ENCODE measurements around the gene LRMDA. TPM values are rescaled to one million over a fixed set of nuclear protein-coding genes. Genes with fewer than 3 reads are reported as not detected.

LRMDA gene
- total RNA-seq, 5 donors from 2014 or later (not counting 1 experiment from before 2014, with no cell fraction given), result 0.30 to 1.2 TPM; not detected in 3

- no peak for ATAC-seq (replicated peaks in 1 of 4)
- no peaks in the 10 kb centered on the region for H3K27me3 ChIP-seq (replicated peaks in 1 of 2; ENCODE audit: control insufficient read depth in 2 of 2, extremely low read depth in 1 of 2, insufficient read depth in 2 of 2, low read length in 1 of 2)
- Mint-ChIP-seq H3K36me3 (no peaks in the 10 kb centered on the region), H3K4me3 (no peak overlapping the region), H3K9me3 (no peaks in the 10 kb centered on the region), H3K4me1 (no peaks in the 10 kb centered on the region), H3K27ac (no peak overlapping the region), H3K27me3 (no peaks in the 10 kb centered on the region)
- WGBS (ENCODE audit: insufficient coverage), result no CpG with 5 or more reads among the region's 4 CpGs
- H3K27ac ChIP-seq (ENCODE audit: low read length), result no peak overlapping the region
- POLR2A ChIA-PET, result no interaction called here
- CTCF ChIA-PET, result no interaction called here
- no peaks in the 10 kb centered on the region for H3K36me3 ChIP-seq (ENCODE audit: control insufficient read depth in 2 of 2, extremely low read depth in 1 of 2, insufficient read depth in 1 of 2, low read length in 1 of 2)
- no peaks in the 10 kb centered on the region for H3K4me1 ChIP-seq (ENCODE audit: control insufficient read depth in 1 of 2, extremely low read depth in 1 of 2, insufficient read depth in 2 of 2, low read length in 2 of 2)
- DNase-seq, result no peak
- H3K4me3 ChIP-seq (ENCODE audit: control insufficient read depth in 1 of 2, extremely low read depth in 1 of 2, low read length in 1 of 2), result no peak overlapping the region
- H3K9me3 ChIP-seq, result no peaks in the 10 kb centered on the region
These were observed 434.2 kb downstream of the LRMDA start for GRCh38 chr10:75865413-75866299.

GRCh38 chr10:75866300-75866625 lies 434.8 kb downstream of the LRMDA start:
- Histone ChIP-seq H3K36me3 (ENCODE audit: control insufficient read depth in 2 of 2, extremely low read depth in 1 of 2, insufficient read depth in 1 of 2, low read length in 1 of 2) (no peaks in the 10 kb centered on the region), H3K9me3 (no peaks in the 10 kb centered on the region), H3K27ac (ENCODE audit: low read length) (no peak overlapping the region), H3K27me3 (replicated peaks in 1 of 2; ENCODE audit: control insufficient read depth in 2 of 2, extremely low read depth in 1 of 2, insufficient read depth in 2 of 2, low read length in 1 of 2) (no peaks in the 10 kb centered on the region), H3K4me1 (ENCODE audit: control insufficient read depth in 1 of 2, extremely low read depth in 1 of 2, insufficient read depth in 2 of 2, low read length in 2 of 2) (no peaks in the 10 kb centered on the region), H3K4me3 (ENCODE audit: control insufficient read depth in 1 of 2, extremely low read depth in 1 of 2, low read length in 1 of 2) (no peak overlapping the region)
- H3K4me3 Mint-ChIP-seq, result no peak overlapping the region
- no peak for DNase-seq
- no peaks in the 10 kb centered on the region for H3K27me3 Mint-ChIP-seq
- ChIA-PET CTCF (no interaction called here), POLR2A (no interaction called here)
- no peak for ATAC-seq (replicated peaks in 1 of 4)
- WGBS (ENCODE audit: insufficient coverage), result 58% methylated on average over 2 of the region's 2 CpGs
- H3K36me3 Mint-ChIP-seq, result no peaks in the 10 kb centered on the region
- no peak overlapping the region for H3K27ac Mint-ChIP-seq
- H3K4me1 Mint-ChIP-seq, result no peaks in the 10 kb centered on the region
- H3K9me3 Mint-ChIP-seq, result no peaks in the 10 kb centered on the region

- Mint-ChIP-seq H3K4me1 (no peaks in the 10 kb centered on the region), H3K27me3 (no peaks in the 10 kb centered on the region), H3K27ac (no peak overlapping the region), H3K9me3 (no peaks in the 10 kb centered on the region), H3K4me3 (no peak overlapping the region), H3K36me3 (no peaks in the 10 kb centered on the region)
- ATAC-seq (replicated peaks in 1 of 4), result no peak
- no CpG with 5 or more reads among the region's 4 CpGs for WGBS (ENCODE audit: insufficient coverage)
- no peaks in the 10 kb centered on the region for H3K36me3 ChIP-seq (ENCODE audit: control insufficient read depth in 2 of 2, extremely low read depth in 1 of 2, insufficient read depth in 1 of 2, low read length in 1 of 2)
- DNase-seq, result no peak
- no peaks in the 10 kb centered on the region for H3K4me1 ChIP-seq (ENCODE audit: control insufficient read depth in 1 of 2, extremely low read depth in 1 of 2, insufficient read depth in 2 of 2, low read length in 2 of 2)
- POLR2A ChIA-PET, result no interaction called here
- H3K27me3 ChIP-seq (replicated peaks in 1 of 2; ENCODE audit: control insufficient read depth in 2 of 2, extremely low read depth in 1 of 2, insufficient read depth in 2 of 2, low read length in 1 of 2), result no peaks in the 10 kb centered on the region
- H3K9me3 ChIP-seq, result no peaks in the 10 kb centered on the region
- H3K27ac ChIP-seq (ENCODE audit: low read length), result no peak overlapping the region
- CTCF ChIA-PET, result no interaction called here
- H3K4me3 ChIP-seq (ENCODE audit: control insufficient read depth in 1 of 2, extremely low read depth in 1 of 2, low read length in 1 of 2), result no peak overlapping the region
These were observed 435.3 kb downstream of the LRMDA start for GRCh38 chr10:75866731-75867130.

GRCh38 chr10:75868574-75868973 lies 437.1 kb downstream of the LRMDA start:
- no peaks in the 10 kb centered on the region for H3K36me3 Mint-ChIP-seq
- POLR2A ChIA-PET, result no interaction called here
- H3K27ac Mint-ChIP-seq, result no peak overlapping the region
- H3K4me3 Mint-ChIP-seq, result no peak overlapping the region
- no peak for ATAC-seq (replicated peaks in 1 of 4)
- Histone ChIP-seq H3K9me3 (no peaks in the 10 kb centered on the region), H3K4me3 (ENCODE audit: control insufficient read depth in 1 of 2, extremely low read depth in 1 of 2, low read length in 1 of 2) (no peak overlapping the region), H3K4me1 (ENCODE audit: control insufficient read depth in 1 of 2, extremely low read depth in 1 of 2, insufficient read depth in 2 of 2, low read length in 2 of 2) (no peaks in the 10 kb centered on the region), H3K27ac (ENCODE audit: low read length) (no peak overlapping the region), H3K36me3 (ENCODE audit: control insufficient read depth in 2 of 2, extremely low read depth in 1 of 2, insufficient read depth in 1 of 2, low read length in 1 of 2) (no peaks in the 10 kb centered on the region), H3K27me3 (replicated peaks in 1 of 2; ENCODE audit: control insufficient read depth in 2 of 2, extremely low read depth in 1 of 2, insufficient read depth in 2 of 2, low read length in 1 of 2) (no peaks in the 10 kb centered on the region)
- H3K9me3 Mint-ChIP-seq, result no peaks in the 10 kb centered on the region
- CTCF ChIA-PET, result no interaction called here
- WGBS (ENCODE audit: insufficient coverage), result 79% methylated on average over 2 of the region's 5 CpGs
- no peaks in the 10 kb centered on the region for H3K4me1 Mint-ChIP-seq
- DNase-seq, result no peak
- H3K27me3 Mint-ChIP-seq, result no peaks in the 10 kb centered on the region

GRCh38 chr10:75870039-75870645 lies 438.7 kb downstream of the LRMDA start:
- no peak overlapping the region for H3K4me3 Mint-ChIP-seq
- DNase-seq (no peak), ATAC-seq (replicated peaks in 1 of 4) (no peak)
- ChIA-PET POLR2A (interaction anchor here in 1 of 2 donors (0.6 kb wide), 1 partner anchor 76 kb away, joined by 3 read pairs; no protein-coding TSS in a partner anchor), CTCF (no interaction called here)
- no peaks in the 10 kb centered on the region for H3K9me3 Mint-ChIP-seq
- H3K27me3 ChIP-seq (replicated peaks in 1 of 2; ENCODE audit: control insufficient read depth in 2 of 2, extremely low read depth in 1 of 2, insufficient read depth in 2 of 2, low read length in 1 of 2), result no peaks in the 10 kb centered on the region
- H3K36me3 Mint-ChIP-seq, result no peaks in the 10 kb centered on the region
- no peaks in the 10 kb centered on the region for H3K4me1 ChIP-seq (ENCODE audit: control insufficient read depth in 1 of 2, extremely low read depth in 1 of 2, insufficient read depth in 2 of 2, low read length in 2 of 2)
- no peaks in the 10 kb centered on the region for H3K36me3 ChIP-seq (ENCODE audit: control insufficient read depth in 2 of 2, extremely low read depth in 1 of 2, insufficient read depth in 1 of 2, low read length in 1 of 2)
- H3K27ac ChIP-seq (ENCODE audit: low read length), result no peak overlapping the region
- WGBS (ENCODE audit: insufficient coverage), result 92% methylated on average over 2 of the region's 4 CpGs
- no peaks in the 10 kb centered on the region for H3K9me3 ChIP-seq
- no peaks in the 10 kb centered on the region for H3K4me1 Mint-ChIP-seq
- H3K27ac Mint-ChIP-seq, result no peak overlapping the region
- H3K27me3 Mint-ChIP-seq, result no peaks in the 10 kb centered on the region
- H3K4me3 ChIP-seq (ENCODE audit: control insufficient read depth in 1 of 2, extremely low read depth in 1 of 2, low read length in 1 of 2), result no peak overlapping the region

GRCh38 chr10:75875740-75876139 lies 444.3 kb downstream of the LRMDA start:
- H3K27me3 Mint-ChIP-seq, result peaks cover 2 to 7% of the 10 kb centered on the region in 2 donors
- Histone ChIP-seq H3K27me3 (replicated peaks in 1 of 2; ENCODE audit: control insufficient read depth in 2 of 2, extremely low read depth in 1 of 2, insufficient read depth in 2 of 2, low read length in 1 of 2) (peaks cover 0 to 2% of the 10 kb centered on the region in 2 experiments), H3K9me3 (no peaks in the 10 kb centered on the region), H3K4me1 (ENCODE audit: control insufficient read depth in 1 of 2, extremely low read depth in 1 of 2, insufficient read depth in 2 of 2, low read length in 2 of 2) (no peaks in the 10 kb centered on the region), H3K27ac (ENCODE audit: low read length) (no peak overlapping the region), H3K36me3 (ENCODE audit: control insufficient read depth in 2 of 2, extremely low read depth in 1 of 2, insufficient read depth in 1 of 2, low read length in 1 of 2) (no peaks in the 10 kb centered on the region), H3K4me3 (ENCODE audit: control insufficient read depth in 1 of 2, extremely low read depth in 1 of 2, low read length in 1 of 2) (no peak overlapping the region)
- H3K36me3 Mint-ChIP-seq, result no peaks in the 10 kb centered on the region
- DNase-seq (no peak), ATAC-seq (replicated peaks in 1 of 4) (no peak)
- no peak overlapping the region for H3K27ac Mint-ChIP-seq
- POLR2A ChIA-PET, result no interaction called here
- H3K4me1 Mint-ChIP-seq, result no peaks in the 10 kb centered on the region
- H3K9me3 Mint-ChIP-seq, result no peaks in the 10 kb centered on the region
- 93% methylated on average over 2 of the region's 2 CpGs for WGBS (ENCODE audit: insufficient coverage)
- H3K4me3 Mint-ChIP-seq, result no peak overlapping the region
- CTCF ChIA-PET, result no interaction called here

All from T-cell (primary cell).